Loucy (cell line): ENCODE measurements around the gene FUT4.

Experiments
- H2AFZ ChIP-seq: fragments of 200-600 bp; sonication (generic); 2 replicates; pipeline ENCODE4 v1.6.0; 2016; ENCODE audit warnings: antibody characterized with exemption, mild to moderate bottlenecking, low read length, moderate library complexity
- H3F3A ChIP-seq: fragments of 200-600 bp; 2 replicates; pipeline ENCODE4 v1.6.0; 2016; ENCODE audit warnings: antibody characterized with exemption, low read depth, mild to moderate bottlenecking
- H3K27me3 ChIP-seq: fragments of 200-600 bp; sonication (generic); 2 replicates; pipeline ENCODE4 v1.6.1; 2014; ENCODE audit warnings: low read length, mild to moderate bottlenecking; ENCODE audit not compliant: insufficient read depth, poor library complexity, severe bottlenecking
- H3K36me3 ChIP-seq: fragments of 200-600 bp; sonication (generic); 2 replicates; pipeline ENCODE4 v1.6.1; 2016; ENCODE audit warnings: low read length; ENCODE audit not compliant: insufficient read depth
- H3K4me1 ChIP-seq: fragments of 200-600 bp; sonication (generic); 2 replicates; pipeline ENCODE4 v1.5.1; 2014; ENCODE audit warnings: low read length, mild to moderate bottlenecking; ENCODE audit not compliant: insufficient read depth, poor library complexity, severe bottlenecking
- H3K4me2 ChIP-seq: fragments of 200-600 bp; sonication (generic); 2 replicates; pipeline ENCODE4 v1.6.0; 2014; ENCODE audit warnings: antibody characterized with exemption, low read length, low read depth, mild to moderate bottlenecking; ENCODE audit not compliant: poor library complexity, severe bottlenecking
- H3K4me3 ChIP-seq: fragments of 200-600 bp; sonication (generic); 2 replicates; pipeline ENCODE4 v1.5.1; 2014; ENCODE audit warnings: low read length, mild to moderate bottlenecking, mixed read lengths; ENCODE audit not compliant: poor library complexity, severe bottlenecking
- H3K79me2 ChIP-seq: fragments of 200-600 bp; sonication (generic); 2 replicates; pipeline ENCODE4 v1.6.1; 2014; ENCODE audit warnings: low read length; ENCODE audit not compliant: insufficient read depth
- H3K9ac ChIP-seq: fragments of 200-600 bp; sonication (generic); 2 replicates; pipeline ENCODE4 v1.6.0; 2014; ENCODE audit warnings: mild to moderate bottlenecking, low read depth, low read length, moderate library complexity; ENCODE audit not compliant: poor library complexity, severe bottlenecking
- H3K9me2 ChIP-seq: fragments of 200-600 bp; sonication (generic); replicated peaks from 2 replicates; pipeline ENCODE4 v1.6.1; 2016; ENCODE audit warnings: low read depth, low read length, mixed read lengths
- H3K9me3 ChIP-seq: fragments of 200-600 bp; sonication (generic); 2 replicates; pipeline ENCODE4 v1.6.1; 2014; ENCODE audit warnings: mild to moderate bottlenecking, antibody characterized with exemption, low read length, low read depth; ENCODE audit not compliant: insufficient read depth
- H4K20me1 ChIP-seq: fragments of 200-600 bp; sonication (generic); 2 replicates; pipeline ENCODE4 v1.6.0; 2014; ENCODE audit warnings: antibody characterized with exemption, low read length, mild to moderate bottlenecking; ENCODE audit not compliant: insufficient read depth, poor library complexity, severe bottlenecking
- CTCF ChIP-seq: fragments of 200-600 bp; sonication (generic); conservative IDR thresholded peaks from 2 replicates; pipeline ENCODE4 v1.5.1; 2014; ENCODE audit warnings: mild to moderate bottlenecking, antibody characterized with exemption, low read length
- EZH2phosphoT487 ChIP-seq: fragments of 200-600 bp; IDR thresholded peaks from 2 replicates; pipeline ENCODE4 v1.6.1; 2018; ENCODE audit warnings: antibody characterized with exemption, mild to moderate bottlenecking, moderate library complexity, borderline replicate concordance

Gene FUT4

DNA sequence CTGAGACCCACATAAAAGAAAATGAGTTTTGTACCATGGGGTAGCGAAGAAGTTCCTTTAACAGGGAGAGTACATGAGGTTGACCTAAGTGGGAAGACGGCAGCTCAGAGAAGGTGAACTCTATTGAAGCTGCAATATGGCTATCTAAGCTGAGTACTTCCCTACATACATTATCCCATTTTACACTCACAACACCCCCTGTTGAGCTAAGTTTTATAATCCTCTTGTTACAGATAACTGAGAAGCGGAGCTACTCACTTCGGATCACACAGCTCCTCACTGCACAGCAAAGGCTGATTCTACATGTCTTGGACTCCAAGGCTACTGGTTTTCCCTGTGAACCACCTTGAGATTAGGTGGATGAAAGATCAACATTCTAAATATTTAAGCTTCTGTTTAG, 15.2 kb downstream of the FUT4 start:
- Histone ChIP-seq H3K9ac (no peak overlapping the region), H3K4me2 (no peak overlapping the region), H3K79me2 (no peaks in the 10 kb centered on the region; the same call in 1 of the 2 replicates), H4K20me1 (no peaks in the 10 kb centered on the region), H3K4me3 (no peak overlapping the region), H3K36me3 (no peaks in the 10 kb centered on the region), H3K27me3 (no peaks in the 10 kb centered on the region), H3K9me3 (no peaks in the 10 kb centered on the region), H3K9me2 (no peaks in the 10 kb centered on the region), H3K4me1 (peaks cover 8% of the 10 kb centered on the region), H3F3A (no peaks in the 10 kb centered on the region), H2AFZ (no peak overlapping the region)
- TF ChIP-seq CTCF (no peak), EZH2phosphoT487 (no peak)

GRCh38 chr11:94559361-94559760, 15.6 kb downstream of the FUT4 start:
- Histone ChIP-seq H3K27me3 (no peaks in the 10 kb centered on the region), H3K4me3 (no peak overlapping the region), H3K79me2 (no peaks in the 10 kb centered on the region), H4K20me1 (no peaks in the 10 kb centered on the region), H3K4me1 (peaks cover 8% of the 10 kb centered on the region), H3K9ac (no peak overlapping the region), H3K36me3 (no peaks in the 10 kb centered on the region), H3K9me2 (no peaks in the 10 kb centered on the region), H2AFZ (no peak overlapping the region), H3K9me3 (no peaks in the 10 kb centered on the region), H3K4me2 (no peak overlapping the region), H3F3A (no peaks in the 10 kb centered on the region)
- TF ChIP-seq EZH2phosphoT487 (no peak), CTCF (no peak)

DNA sequence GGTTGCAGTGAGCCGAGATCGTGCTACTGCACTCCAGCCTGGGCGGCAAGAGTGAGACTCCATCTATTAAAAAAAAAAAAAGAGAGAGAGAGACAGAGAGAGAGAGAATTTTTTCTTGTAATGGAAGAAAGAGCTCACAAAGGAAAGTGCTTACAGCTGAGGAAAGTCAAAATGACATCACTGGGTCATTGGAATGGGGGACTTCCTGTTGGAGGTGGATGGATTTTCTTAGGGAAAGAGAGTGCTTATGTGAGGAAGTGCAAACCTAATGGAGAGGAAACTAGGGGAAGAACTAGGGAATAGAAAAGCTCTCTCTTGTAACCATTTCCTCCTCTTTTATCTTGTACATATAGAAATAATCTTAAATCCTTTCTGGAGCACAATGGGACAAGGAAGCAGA, 17.1 kb downstream of the FUT4 start:
- Histone ChIP-seq H2AFZ (no peak overlapping the region), H3F3A (no peaks in the 10 kb centered on the region), H3K9ac (no peak overlapping the region), H3K4me3 (no peak overlapping the region), H3K4me1 (peaks cover 8% of the 10 kb centered on the region), H3K36me3 (no peaks in the 10 kb centered on the region), H3K27me3 (no peaks in the 10 kb centered on the region), H3K9me2 (no peaks in the 10 kb centered on the region), H3K9me3 (no peaks in the 10 kb centered on the region), H4K20me1 (no peaks in the 10 kb centered on the region), H3K4me2 (no peak overlapping the region), H3K79me2 (no peaks in the 10 kb centered on the region)
- TF ChIP-seq EZH2phosphoT487 = no peak
- no peak for TF ChIP-seq CTCF
